ENCODE measurements around the gene SHISA7. TPM values are rescaled to one million over a fixed set of nuclear protein-coding genes. Genes with fewer than 3 reads are reported as not detected.

The SHISA7 gene
- total RNA-seq, 1 experiment from 2014 or later: not detected

- no peaks in the 10 kb centered on the region for H3K9me2 ChIP-seq (replicated peaks; ENCODE audit: low read length)
- no peaks in the 10 kb centered on the region for H4K20me1 ChIP-seq (ENCODE audit: low read length)
- no peak overlapping the region for H2AFZ ChIP-seq (ENCODE audit: low read length)
- no peak for TF ChIP-seq CTCF (conservative IDR thresholded peaks at IDR 0.05; ENCODE audit: low read depth, low read length)
- TF ChIP-seq EZH2phosphoT487 (IDR thresholded peaks at IDR 0.05; ENCODE audit: borderline replicate concordance, low read length): no peak
- no peak for TF ChIP-seq EZH2 (IDR thresholded peaks at IDR 0.05; ENCODE audit: low read length, unreplicated experiment)
- peaks cover 3% of the 10 kb centered on the region for H3F3A ChIP-seq (ENCODE audit: low read length, unreplicated experiment)
- CTCF ChIA-PET: no interaction called here
- DNase-seq (no peak), ATAC-seq (no peak)
- H3K27me3 ChIP-seq (ENCODE audit: low read length): no peaks in the 10 kb centered on the region
- no peak overlapping the region for H3K4me3 ChIP-seq (ENCODE audit: low read length)
- BruUV-seq (replicated peaks): no TSS peak
- H3K36me3 ChIP-seq (ENCODE audit: low read depth, low read length): no peaks in the 10 kb centered on the region
- POLR2A ChIA-PET (ENCODE audit: unreplicated experiment): no interaction called here
- H3K27ac ChIP-seq (ENCODE audit: low read length): no peak overlapping the region
- peaks cover 26% of the 10 kb centered on the region for H3K4me1 ChIP-seq (ENCODE audit: insufficient read depth, low read length)
- H3K9ac ChIP-seq (ENCODE audit: low read length): no peak overlapping the region
- H3K9me3 ChIP-seq (ENCODE audit: low read length): no peaks in the 10 kb centered on the region
- no peaks in the 10 kb centered on the region for H3K79me2 ChIP-seq (ENCODE audit: low read length)
- intact Hi-C loops (cut with micrococcal nuclease): no loop called here
- H3K4me2 ChIP-seq (ENCODE audit: low read length): no peak overlapping the region
These were observed 46.8 kb upstream of the SHISA7 start for GRCh38 chr19:55489711-55490477.

DNA sequence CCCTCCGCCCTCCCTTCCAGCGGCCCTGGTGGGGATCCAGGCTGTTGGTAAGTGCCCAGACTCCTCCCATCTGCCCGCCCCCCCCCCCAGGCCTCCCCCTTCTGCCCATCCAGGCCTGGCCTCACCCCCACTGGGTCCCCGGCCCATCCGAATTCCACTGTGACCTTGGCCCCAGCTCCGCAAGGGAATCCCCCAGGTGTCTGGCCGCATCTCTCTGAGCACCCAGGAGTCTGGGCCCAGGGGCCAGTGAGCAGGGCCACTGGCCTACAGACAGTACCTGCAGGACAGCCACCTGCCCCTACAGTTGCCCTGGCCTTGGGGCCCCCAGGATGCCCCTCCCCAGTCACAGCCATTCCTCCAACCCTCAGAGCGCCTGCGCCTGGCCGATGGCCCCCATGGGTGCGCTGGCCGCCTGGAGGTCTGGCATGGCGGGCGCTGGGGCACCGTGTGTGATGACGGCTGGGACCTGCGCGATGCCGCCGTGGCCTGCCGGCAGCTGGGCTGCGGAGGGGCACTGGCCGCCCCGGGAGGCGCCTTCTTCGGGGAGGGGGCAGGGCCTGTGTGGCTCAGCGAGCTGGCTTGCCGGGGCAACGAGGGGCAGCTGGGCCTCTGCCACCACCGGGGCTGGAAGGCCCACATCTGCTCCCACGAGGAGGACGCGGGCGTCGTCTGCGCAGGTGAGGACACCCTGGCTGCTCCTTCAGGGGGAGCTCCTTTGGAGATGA lies 46.0 kb upstream of the SHISA7 start:
- CTCF ChIA-PET: no interaction called here
- ATAC-seq (no peak), DNase-seq (no peak)
- Histone ChIP-seq H3K36me3 (ENCODE audit: low read depth, low read length) (no peaks in the 10 kb centered on the region), H3K27me3 (ENCODE audit: low read length) (no peaks in the 10 kb centered on the region), H3K9me3 (ENCODE audit: low read length) (no peaks in the 10 kb centered on the region), H3K4me2 (ENCODE audit: low read length) (no peak overlapping the region), H3K9me2 (replicated peaks; ENCODE audit: low read length) (no peaks in the 10 kb centered on the region), H3K4me1 (ENCODE audit: insufficient read depth, low read length) (peaks cover 32% of the 10 kb centered on the region), H3K79me2 (ENCODE audit: low read length) (no peaks in the 10 kb centered on the region), H4K20me1 (ENCODE audit: low read length) (no peaks in the 10 kb centered on the region), H3K4me3 (ENCODE audit: low read length) (no peak overlapping the region), H3F3A (ENCODE audit: low read length, unreplicated experiment) (peaks cover 3% of the 10 kb centered on the region), H3K9ac (ENCODE audit: low read length) (no peak overlapping the region), H2AFZ (ENCODE audit: low read length) (no peak overlapping the region), H3K27ac (ENCODE audit: low read length) (no peak overlapping the region)
- POLR2A ChIA-PET (ENCODE audit: unreplicated experiment): no interaction called here
- BruUV-seq (replicated peaks): no TSS peak
- intact Hi-C loops (cut with micrococcal nuclease): no loop called here
- TF ChIP-seq CTCF (conservative IDR thresholded peaks at IDR 0.05; ENCODE audit: low read depth, low read length) (no peak), EZH2phosphoT487 (IDR thresholded peaks at IDR 0.05; ENCODE audit: borderline replicate concordance, low read length) (no peak), EZH2 (IDR thresholded peaks at IDR 0.05; ENCODE audit: low read length, unreplicated experiment) (no peak)
